HUES48 (cell line): ENCODE data around the gene ASIC1.

Experiments used
- H3K27ac ChIP-seq: one replicate; pipeline ENCODE4 v1.7.0; 2013; ENCODE audit warnings: low read depth, low read length, inconsistent platforms
- H3K27me3 ChIP-seq: 2 replicates; pipeline ENCODE4 v1.6.1; 2013; ENCODE audit warnings: mild to moderate bottlenecking, low read length; ENCODE audit not compliant: control insufficient read depth, insufficient read depth
- H3K36me3 ChIP-seq: 2 replicates; pipeline ENCODE4 v1.6.1; 2013; ENCODE audit warnings: low read length; ENCODE audit not compliant: control insufficient read depth, insufficient read depth
- H3K4me1 ChIP-seq: 2 replicates; pipeline ENCODE4 v1.6.1; 2013; ENCODE audit warnings: mild to moderate bottlenecking, low read length; ENCODE audit not compliant: control insufficient read depth, insufficient read depth
- H3K4me3 ChIP-seq: 2 replicates; pipeline ENCODE4 v1.5.1; 2013; ENCODE audit warnings: mild to moderate bottlenecking, low read depth, low read length
- H3K9ac ChIP-seq: 2 replicates; pipeline ENCODE4 v1.6.1; 2013; ENCODE audit warnings: mild to moderate bottlenecking, low read depth, low read length, moderate library complexity
- H3K9me3 ChIP-seq: 2 replicates; pipeline ENCODE4 v1.6.1; 2013; ENCODE audit warnings: low read length; ENCODE audit not compliant: control insufficient read depth, insufficient read depth

ASIC1 gene

DNA sequence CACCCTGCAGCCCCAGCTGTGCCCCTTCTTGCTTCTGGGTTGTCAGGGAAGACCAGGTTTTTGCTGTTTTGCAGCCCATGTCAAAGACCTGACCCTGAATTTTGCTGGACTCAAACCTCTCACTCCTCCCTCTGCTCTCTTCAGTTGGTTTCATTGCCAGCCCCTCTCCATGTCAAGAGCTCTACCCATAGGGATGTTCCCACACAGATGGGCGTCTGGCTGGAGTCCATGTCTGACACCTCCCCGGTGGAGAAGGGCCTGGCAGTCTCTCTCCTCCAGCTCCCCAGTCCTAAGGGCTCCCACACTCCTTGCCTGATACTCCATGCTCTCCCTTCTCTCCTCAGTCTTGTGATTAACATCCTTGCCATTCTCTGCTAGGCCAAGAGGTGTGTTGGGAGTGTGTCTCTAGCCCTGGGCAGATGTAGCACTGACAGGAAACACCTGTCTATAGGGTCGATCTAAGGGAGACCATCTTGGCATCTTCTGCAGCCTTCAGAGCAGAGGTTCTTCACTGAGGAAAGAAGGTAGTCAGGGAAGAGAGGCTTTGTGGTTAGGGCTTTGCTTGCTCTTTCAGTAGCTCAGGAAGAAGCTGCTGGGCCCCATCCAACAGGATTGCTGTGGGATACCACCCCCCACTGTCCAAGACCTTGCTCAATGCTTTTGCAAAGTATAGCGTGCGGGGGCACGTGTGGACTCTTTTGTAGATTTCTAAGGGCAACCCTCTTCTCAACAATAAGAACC is 4.7 kb downstream of the ASIC1 start:
- peaks cover 52% of the 10 kb centered on the region for H3K27me3 ChIP-seq
- no peaks in the 10 kb centered on the region for H3K36me3 ChIP-seq
- no peaks in the 10 kb centered on the region for H3K9me3 ChIP-seq
- H3K9ac ChIP-seq, result no peak overlapping the region
- no peak overlapping the region for H3K27ac ChIP-seq
- peaks cover 11% of the 10 kb centered on the region; the same call in 1 of the 2 replicates for H3K4me1 ChIP-seq
- H3K4me3 ChIP-seq, result no peak overlapping the region

DNA sequence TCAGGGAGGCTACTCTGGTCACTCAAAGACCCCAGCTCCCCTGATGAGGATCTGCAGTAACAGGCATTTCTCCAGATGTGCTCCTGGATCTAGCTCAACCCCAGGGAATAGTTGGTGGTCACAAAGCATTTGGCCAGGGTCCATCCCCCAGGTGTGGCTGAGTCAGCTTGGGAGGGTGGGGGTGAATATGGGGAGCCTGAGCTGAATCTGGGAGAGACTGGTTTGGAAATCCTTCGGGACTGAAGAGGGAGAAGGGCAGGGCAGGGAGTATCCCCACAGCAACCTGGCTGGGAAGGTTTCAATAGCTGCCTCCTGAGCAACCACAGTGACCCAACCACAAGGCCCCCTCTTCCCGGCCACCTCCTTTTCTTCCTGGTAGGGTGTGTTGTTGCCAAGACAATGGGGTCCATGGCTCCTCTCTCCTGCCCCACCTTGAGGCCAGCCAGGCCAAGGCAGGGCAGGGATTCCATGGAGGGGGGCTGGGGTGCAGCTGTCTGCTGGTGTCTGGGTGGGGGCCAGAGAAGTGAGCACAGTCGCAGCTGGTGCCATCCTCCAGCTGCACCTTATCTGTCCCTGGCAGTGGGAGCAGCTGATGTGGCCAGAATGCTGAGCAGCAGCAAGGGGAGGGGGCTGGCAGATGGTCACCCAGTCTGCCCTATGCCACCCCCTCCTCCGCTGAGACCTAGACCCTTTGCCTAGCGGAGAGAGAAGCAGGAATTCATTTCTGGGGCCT is 5.5 kb downstream of the ASIC1 start:
- Histone ChIP-seq H3K27me3 (peaks cover 45% of the 10 kb centered on the region), H3K4me1 (peaks cover 11% of the 10 kb centered on the region; the same call in 1 of the 2 replicates), H3K9me3 (no peaks in the 10 kb centered on the region), H3K9ac (no peak overlapping the region), H3K4me3 (no peak overlapping the region), H3K27ac (no peak overlapping the region), H3K36me3 (no peaks in the 10 kb centered on the region)

DNA sequence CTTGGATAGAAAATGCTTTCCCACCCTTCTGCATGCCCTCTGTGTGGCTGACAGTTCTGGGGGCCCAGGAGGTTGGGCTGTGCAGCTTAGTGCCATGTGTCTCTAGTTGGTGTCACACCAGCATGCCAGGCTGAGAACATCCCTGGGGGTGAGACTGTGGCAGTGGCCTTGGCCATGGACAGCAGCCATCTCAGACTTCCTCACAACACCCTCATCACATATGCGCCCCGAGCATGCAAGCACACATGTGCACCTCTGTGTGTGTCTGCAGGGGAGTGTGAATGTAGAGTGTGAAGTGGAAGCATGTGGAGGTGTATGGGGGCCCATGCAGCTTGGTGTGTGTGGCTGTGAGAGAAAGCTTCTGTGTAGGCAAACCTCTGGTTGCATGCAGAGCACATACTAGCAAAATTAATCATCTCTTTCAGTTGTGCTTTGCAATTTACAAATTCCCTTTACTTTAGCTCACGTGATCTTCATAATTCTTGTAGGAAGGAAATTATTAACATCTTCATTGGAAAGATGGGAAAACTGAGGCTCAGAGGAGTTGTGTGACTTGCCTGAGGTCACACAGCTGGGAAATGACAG is 8.4 kb downstream of the ASIC1 start:
- Histone ChIP-seq H3K27ac (no peak overlapping the region), H3K36me3 (no peaks in the 10 kb centered on the region), H3K9ac (no peak overlapping the region), H3K9me3 (no peaks in the 10 kb centered on the region), H3K27me3 (peaks cover 16% of the 10 kb centered on the region), H3K4me3 (no peak overlapping the region), H3K4me1 (peaks cover 11% of the 10 kb centered on the region; the same call in 1 of the 2 replicates)

DNA sequence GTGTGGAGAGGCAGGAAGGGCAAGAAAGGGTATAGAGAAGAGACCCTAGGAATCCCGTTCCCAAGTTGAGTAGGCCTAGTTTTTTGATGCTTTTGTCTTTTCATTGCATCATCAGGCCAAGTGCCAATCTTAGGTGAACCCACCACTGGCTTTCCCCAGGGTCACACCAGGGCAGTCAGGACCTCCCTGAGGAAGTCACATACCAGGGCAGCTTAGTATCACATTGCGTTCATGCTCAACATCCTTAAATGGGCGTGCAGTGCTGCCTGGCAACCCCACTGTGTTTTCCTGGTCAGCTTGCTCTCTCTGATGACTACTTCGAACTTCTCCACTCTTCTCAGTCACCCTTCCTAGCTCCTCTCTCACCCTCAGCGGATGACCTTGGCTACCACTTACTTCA is 9.0 kb downstream of the ASIC1 start:
- Histone ChIP-seq H3K9ac (no peak overlapping the region), H3K4me1 (peaks cover 11% of the 10 kb centered on the region; the same call in 1 of the 2 replicates), H3K9me3 (no peaks in the 10 kb centered on the region), H3K27ac (peak overlapping the region; percentile 37), H3K27me3 (peaks cover 10% of the 10 kb centered on the region), H3K4me3 (no peak overlapping the region), H3K36me3 (no peaks in the 10 kb centered on the region)

DNA sequence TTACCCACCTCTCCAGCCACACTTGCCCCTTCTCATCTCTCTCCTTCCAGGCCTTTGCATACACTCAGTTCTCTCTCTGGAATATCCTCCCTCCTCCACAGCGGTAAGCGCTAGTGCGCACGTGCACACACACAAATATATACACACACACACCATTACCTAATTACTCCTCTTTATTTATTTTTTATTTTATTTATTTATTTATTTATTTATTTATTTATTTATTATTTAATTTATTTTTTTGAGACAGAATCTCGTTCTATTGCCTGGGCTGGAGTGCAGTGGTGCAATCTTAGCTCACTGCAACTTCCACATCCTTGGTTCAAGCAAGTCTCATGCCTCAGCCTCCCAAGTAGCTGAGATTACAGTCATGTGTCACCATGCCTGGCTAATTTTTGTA is 11.7 kb downstream of the ASIC1 start:
- Histone ChIP-seq H3K36me3 (no peaks in the 10 kb centered on the region), H3K27ac (no peak overlapping the region), H3K4me3 (no peak overlapping the region), H3K27me3 (no peaks in the 10 kb centered on the region), H3K4me1 (peaks cover 11% of the 10 kb centered on the region; the same call in 1 of the 2 replicates), H3K9ac (no peak overlapping the region), H3K9me3 (no peaks in the 10 kb centered on the region)

DNA sequence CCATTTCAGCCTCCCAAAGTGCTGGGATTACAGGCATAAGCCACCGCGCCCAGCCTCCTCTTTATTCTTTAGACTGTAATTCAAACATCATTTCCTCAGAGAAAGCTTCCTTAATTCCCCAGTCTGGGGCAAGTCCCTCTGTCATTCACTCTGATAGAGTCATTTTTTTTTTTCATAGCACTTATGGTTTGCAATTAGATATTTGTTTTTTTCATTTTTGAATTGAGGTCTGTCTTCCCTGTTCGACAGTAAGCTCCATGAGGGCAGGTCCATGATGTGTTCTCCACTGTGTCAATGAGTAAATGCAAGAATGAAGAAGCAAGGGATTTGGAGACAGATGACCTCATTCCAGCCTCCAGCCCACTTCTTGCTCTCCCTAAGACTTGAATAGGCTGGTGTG is 12.1 kb downstream of the ASIC1 start:
- peaks cover 11% of the 10 kb centered on the region; the same call in 1 of the 2 replicates for H3K4me1 ChIP-seq

DNA sequence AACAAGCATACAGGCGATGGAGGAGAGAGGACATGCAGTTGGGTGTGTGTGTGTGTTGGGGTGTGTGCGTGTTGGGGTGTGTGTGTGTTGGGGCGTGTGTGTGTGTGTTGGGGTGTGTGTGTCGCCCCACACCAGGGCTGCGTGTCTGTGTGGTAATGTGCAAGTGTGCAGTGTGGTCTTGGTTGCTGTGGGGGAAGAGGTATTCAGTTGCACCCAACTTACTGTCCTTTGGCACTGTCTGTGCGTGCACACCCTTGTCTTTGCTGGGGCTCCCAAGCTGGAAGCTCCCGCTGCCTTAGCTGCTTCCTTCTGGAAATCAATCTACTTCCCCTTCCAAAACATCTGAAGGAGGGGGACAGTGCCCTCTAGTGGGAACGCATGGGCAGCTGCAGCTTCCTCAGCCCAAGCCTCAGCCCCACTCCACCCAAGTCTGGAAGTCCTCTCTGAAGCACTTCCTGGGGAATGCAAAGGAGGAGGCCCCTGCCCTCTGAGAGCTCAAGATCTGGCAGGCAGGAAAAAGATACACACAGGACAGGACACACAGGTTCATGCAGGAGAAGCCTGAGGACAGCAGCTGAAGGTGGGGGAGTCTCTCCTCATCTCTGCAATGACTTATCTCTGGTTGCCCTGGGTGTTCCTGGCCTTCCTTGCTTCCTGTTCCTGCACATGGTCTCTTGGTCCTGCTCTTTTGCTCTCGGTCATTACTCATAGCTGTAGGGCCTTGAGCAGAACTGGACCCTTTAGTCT is 13.1 kb downstream of the ASIC1 start:
- Histone ChIP-seq H3K27me3 (no peaks in the 10 kb centered on the region), H3K4me1 (peaks cover 11% of the 10 kb centered on the region; the same call in 1 of the 2 replicates), H3K4me3 (no peak overlapping the region), H3K9me3 (no peaks in the 10 kb centered on the region), H3K27ac (no peak overlapping the region), H3K9ac (no peak overlapping the region), H3K36me3 (no peaks in the 10 kb centered on the region)

More for the DNA sequence above, 12.1 kb downstream of the ASIC1 start:
- no peaks in the 10 kb centered on the region for H3K9me3 ChIP-seq
- no peak overlapping the region for H3K9ac ChIP-seq
- no peaks in the 10 kb centered on the region for H3K36me3 ChIP-seq
- no peaks in the 10 kb centered on the region for H3K27me3 ChIP-seq
- H3K4me3 ChIP-seq, result no peak overlapping the region
- H3K27ac ChIP-seq, result no peak overlapping the region

DNA sequence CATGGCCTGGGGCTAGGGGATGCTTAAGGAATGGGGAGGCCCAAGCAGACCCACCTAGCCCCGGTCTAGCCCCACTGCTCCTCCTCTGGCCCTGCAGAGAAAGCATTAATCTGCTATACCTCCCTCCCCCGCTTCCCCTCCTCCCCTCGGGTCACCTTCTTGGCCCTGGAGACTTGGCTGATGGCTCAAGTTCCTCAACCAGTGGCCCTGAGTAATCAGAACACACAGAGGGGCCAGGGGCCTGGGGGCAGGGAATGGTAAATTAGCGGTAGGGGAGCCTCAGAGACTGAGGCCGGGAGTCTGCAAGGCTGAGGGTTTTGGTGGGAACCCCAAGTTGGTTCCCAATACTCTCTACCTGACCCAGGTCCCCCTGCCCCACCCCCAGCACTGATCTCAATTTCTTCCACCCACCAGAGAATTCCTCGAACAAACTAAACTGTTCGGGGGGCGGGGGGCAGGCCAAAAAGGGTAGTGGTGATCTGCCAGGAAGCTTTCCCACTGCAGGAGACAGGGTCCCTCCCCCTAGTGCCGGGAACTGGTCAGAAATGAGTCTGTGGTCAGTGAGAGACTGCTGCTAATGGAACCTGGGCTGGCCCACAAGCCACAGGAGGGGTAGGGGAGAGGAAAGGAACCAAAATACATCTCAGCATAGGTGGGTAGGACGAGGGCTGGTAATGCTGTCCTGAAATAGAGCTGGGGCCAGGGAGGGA is 15.0 kb downstream of the ASIC1 start:
- no peak overlapping the region for H3K9ac ChIP-seq
- no peaks in the 10 kb centered on the region for H3K36me3 ChIP-seq
- no peaks in the 10 kb centered on the region for H3K9me3 ChIP-seq
- H3K4me3 ChIP-seq, result no peak overlapping the region
- H3K4me1 ChIP-seq, result no peaks in the 10 kb centered on the region
- H3K27me3 ChIP-seq, result no peaks in the 10 kb centered on the region
- no peak overlapping the region for H3K27ac ChIP-seq

DNA sequence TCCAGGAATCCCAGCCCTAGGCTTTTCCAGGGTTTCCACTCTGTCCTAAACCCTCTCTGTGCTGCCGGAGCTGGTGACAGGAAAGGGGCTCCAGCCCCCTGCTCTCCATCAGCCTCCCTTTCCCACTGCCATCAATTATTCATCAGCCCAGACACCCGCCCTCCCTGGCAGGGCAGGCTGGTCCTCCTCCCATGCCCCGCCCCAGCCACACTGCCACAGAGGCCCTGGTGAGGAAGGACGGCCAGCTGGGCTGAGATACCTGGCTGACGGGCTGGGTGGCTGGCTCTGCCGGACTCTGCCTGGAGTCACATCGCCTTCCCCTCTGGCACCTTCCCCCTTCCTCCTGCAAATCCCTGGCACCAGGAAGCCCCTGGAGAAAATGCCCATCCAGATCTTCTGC is 15.8 kb downstream of the ASIC1 start:
- Histone ChIP-seq H3K4me1 (no peaks in the 10 kb centered on the region), H3K4me3 (no peak overlapping the region), H3K36me3 (no peaks in the 10 kb centered on the region), H3K9me3 (no peaks in the 10 kb centered on the region), H3K27me3 (no peaks in the 10 kb centered on the region), H3K27ac (no peak overlapping the region), H3K9ac (no peak overlapping the region)

DNA sequence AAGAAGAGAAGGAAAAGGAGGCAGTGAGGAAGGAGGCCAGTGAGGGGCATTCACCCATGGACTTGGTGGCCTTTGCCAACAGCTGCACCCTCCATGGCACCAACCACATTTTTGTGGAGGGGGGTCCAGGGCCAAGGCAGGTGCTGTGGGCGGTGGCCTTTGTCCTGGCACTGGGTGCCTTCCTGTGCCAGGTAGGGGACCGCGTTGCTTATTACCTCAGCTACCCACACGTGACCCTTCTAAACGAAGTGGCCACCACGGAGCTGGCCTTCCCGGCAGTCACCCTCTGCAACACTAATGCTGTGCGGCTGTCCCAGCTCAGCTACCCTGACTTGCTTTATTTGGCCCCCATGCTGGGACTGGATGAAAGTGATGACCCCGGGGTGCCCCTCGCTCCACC is 16.3 kb downstream of the ASIC1 start:
- H3K4me3 ChIP-seq, result no peak overlapping the region
- H3K4me1 ChIP-seq, result no peaks in the 10 kb centered on the region

More for the DNA sequence above, 16.3 kb downstream of the ASIC1 start:
- no peaks in the 10 kb centered on the region for H3K9me3 ChIP-seq
- H3K36me3 ChIP-seq, result no peaks in the 10 kb centered on the region
- no peak overlapping the region for H3K9ac ChIP-seq
- H3K27me3 ChIP-seq, result no peaks in the 10 kb centered on the region
- no peak overlapping the region for H3K27ac ChIP-seq
